Measurements from ENCODE around the gene CIAO2B. TPM values are rescaled to one million over a fixed set of nuclear protein-coding genes. Genes with fewer than 3 reads are reported as not detected.

The CIAO2B gene
- total RNA-seq, 1 experiment from 2014 or later, result 83.0 TPM

DNA sequence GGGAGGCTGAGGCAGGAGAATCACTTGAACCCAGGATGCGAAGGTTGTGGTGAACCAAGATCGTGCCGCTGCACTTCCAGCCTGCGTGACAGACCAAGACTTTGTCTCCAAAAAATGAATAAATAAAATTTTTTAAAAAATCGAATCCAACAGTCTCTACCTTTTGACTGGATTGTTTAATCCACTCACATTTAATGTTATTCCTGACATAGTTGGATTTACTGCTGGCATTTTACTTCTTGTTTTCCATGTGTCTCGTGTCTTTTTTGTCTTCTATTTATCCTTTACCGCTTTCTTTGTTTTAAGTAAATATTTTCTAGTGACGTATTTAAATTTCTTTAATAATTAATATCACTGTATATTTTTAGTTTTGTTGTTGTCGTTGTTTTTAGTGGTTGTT is 48.8 kb upstream of the CIAO2B start:
- H3K27me3 Mint-ChIP-seq (ENCODE audit: low read depth), result peaks cover 9% of the 10 kb centered on the region
- Histone ChIP-seq H3K4me2 (ENCODE audit: insufficient read depth, insufficient read length, low read length) (no peak overlapping the region), H3K27me3 (ENCODE audit: insufficient read depth, low read length) (no peaks in the 10 kb centered on the region), H3K18ac (ENCODE audit: insufficient read length, low read depth, low read length) (no peak overlapping the region), H2BK12ac (ENCODE audit: insufficient read length, low read depth, low read length) (no peak overlapping the region), H3K56ac (ENCODE audit: insufficient read length, low read depth, low read length) (no peak overlapping the region), H3K79me1 (ENCODE audit: insufficient read depth, low read depth, low read length, poor library complexity, severe bottlenecking) (no peaks in the 10 kb centered on the region), H3K27ac (ENCODE audit: insufficient read length, low read depth, low read length) (no peak overlapping the region), H3K9me3 (ENCODE audit: control insufficient read depth, low read depth, low read length) (no peaks in the 10 kb centered on the region), H2BK120ac (ENCODE audit: low read depth, low read length, poor library complexity, severe bottlenecking) (no peak overlapping the region), H4K8ac (replicated peaks; ENCODE audit: insufficient read length, low read depth, low read length) (no peak overlapping the region), H3K79me2 (ENCODE audit: insufficient read depth, low read length) (no peaks in the 10 kb centered on the region), H2AFZ (ENCODE audit: low read length) (no peak overlapping the region), H3K23ac (ENCODE audit: insufficient read length, low read depth, low read length) (no peak overlapping the region), H3K23me2 (ENCODE audit: insufficient read length, low read depth, low read length, poor library complexity, severe bottlenecking) (no peaks in the 10 kb centered on the region), H2AK5ac (ENCODE audit: insufficient read length, low read length) (no peak overlapping the region), H4K5ac (ENCODE audit: insufficient read length, low read depth, low read length) (no peak overlapping the region), H4K91ac (ENCODE audit: insufficient read length, low read depth, low read length) (no peak overlapping the region), H3T11ph (ENCODE audit: low read length) (no peak overlapping the region), H3K4me1 (ENCODE audit: insufficient read depth, low read length) (no peaks in the 10 kb centered on the region), H3K14ac (ENCODE audit: insufficient read depth, low read length) (no peak overlapping the region), H3K9ac (ENCODE audit: extremely low read depth, insufficient read length, low read length) (no peak overlapping the region), H3K4ac (ENCODE audit: low read depth, low read length) (no peak overlapping the region), H2BK5ac (ENCODE audit: insufficient read length, low read length) (no peak overlapping the region), H2BK20ac (ENCODE audit: low read depth, low read length, poor library complexity, severe bottlenecking) (no peak overlapping the region), H4K20me1 (ENCODE audit: control insufficient read depth, insufficient read depth, insufficient read length) (no peaks in the 10 kb centered on the region), H2BK15ac (ENCODE audit: low read depth, low read length) (no peak overlapping the region)
- DNase-seq, result no peak
- WGBS (ENCODE audit: extremely low coverage, insufficient read length, low lambda C conversion rate), result no CpG with 5 or more reads among the region's 9 CpGs
- no peaks in the 10 kb centered on the region for H3K9me3 Mint-ChIP-seq
- H3K4me3 Mint-ChIP-seq, result no peak overlapping the region
- TF ChIP-seq, protein P1, sequence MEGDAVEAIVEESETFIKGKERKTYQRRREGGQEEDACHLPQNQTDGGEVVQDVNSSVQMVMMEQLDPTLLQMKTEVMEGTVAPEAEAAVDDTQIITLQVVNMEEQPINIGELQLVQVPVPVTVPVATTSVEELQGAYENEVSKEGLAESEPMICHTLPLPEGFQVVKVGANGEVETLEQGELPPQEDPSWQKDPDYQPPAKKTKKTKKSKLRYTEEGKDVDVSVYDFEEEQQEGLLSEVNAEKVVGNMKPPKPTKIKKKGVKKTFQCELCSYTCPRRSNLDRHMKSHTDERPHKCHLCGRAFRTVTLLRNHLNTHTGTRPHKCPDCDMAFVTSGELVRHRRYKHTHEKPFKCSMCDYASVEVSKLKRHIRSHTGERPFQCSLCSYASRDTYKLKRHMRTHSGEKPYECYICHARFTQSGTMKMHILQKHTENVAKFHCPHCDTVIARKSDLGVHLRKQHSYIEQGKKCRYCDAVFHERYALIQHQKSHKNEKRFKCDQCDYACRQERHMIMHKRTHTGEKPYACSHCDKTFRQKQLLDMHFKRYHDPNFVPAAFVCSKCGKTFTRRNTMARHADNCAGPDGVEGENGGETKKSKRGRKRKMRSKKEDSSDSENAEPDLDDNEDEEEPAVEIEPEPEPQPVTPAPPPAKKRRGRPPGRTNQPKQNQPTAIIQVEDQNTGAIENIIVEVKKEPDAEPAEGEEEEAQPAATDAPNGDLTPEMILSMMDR (conservative IDR thresholded peaks at IDR 0.05), result no peak
- H3K27ac Mint-ChIP-seq, result no peak overlapping the region
- no peaks in the 10 kb centered on the region for H3K4me1 Mint-ChIP-seq
- H3K36me3 Mint-ChIP-seq (ENCODE audit: insufficient read depth in 1 of 3, low read depth in 3 of 3), result no peaks in the 10 kb centered on the region
